WTC11 (cell line): ENCODE data around the gene DCAF16.

Source experiments
- ESRRA ChIP-seq: sonication (generic); formaldehyde crosslinking; IDR thresholded peaks from 2 replicates; pipeline ENCODE4 v1.8.1; 2022; ENCODE audit warnings: mild to moderate bottlenecking, missing genetic modification reagents, borderline replicate concordance
- FOXJ3 ChIP-seq: sonication (generic); formaldehyde crosslinking; IDR thresholded peaks from 2 replicates; pipeline ENCODE4 v1.9.0; 2021; ENCODE audit warnings: missing genetic modification reagents, mild to moderate bottlenecking, borderline replicate concordance
- JUN ChIP-seq: sonication (generic); formaldehyde crosslinking; IDR thresholded peaks from 2 replicates; pipeline ENCODE4 v1.8.0; 2023; ENCODE audit warnings: mild to moderate bottlenecking, missing genetic modification reagents
- NFE2L1 ChIP-seq: sonication (generic); formaldehyde crosslinking; IDR thresholded peaks from 2 replicates; pipeline ENCODE4 v1.8.1; 2023; ENCODE audit warnings: missing genetic modification reagents
- NR1H2 ChIP-seq: sonication (generic); formaldehyde crosslinking; IDR thresholded peaks from 2 replicates; pipeline ENCODE4 v1.9.0; 2021; ENCODE audit warnings: mild to moderate bottlenecking, moderate library complexity, missing genetic modification reagents
- NR2C2 ChIP-seq: sonication (generic); formaldehyde crosslinking; IDR thresholded peaks from 2 replicates; pipeline ENCODE4 v1.8.0; 2022; ENCODE audit warnings: mild to moderate bottlenecking, missing genetic modification reagents
- SMAD3 ChIP-seq: sonication (generic); formaldehyde crosslinking; IDR thresholded peaks from 2 replicates; pipeline ENCODE4 v1.8.0; 2022; ENCODE audit warnings: missing genetic modification reagents, mild to moderate bottlenecking, borderline replicate concordance
- ZNF671 ChIP-seq: fragments of 250-450 bp; sonication (Bioruptor Pico); IDR thresholded peaks from 2 replicates; pipeline ENCODE4 v1.8.0; 2021; ENCODE audit warnings: mild to moderate bottlenecking
- TF ChIP-seq, protein P1 (sequence below): fragments of 200-600 bp; IDR thresholded peaks from 2 replicates; pipeline ENCODE4 v1.8.0; 2022; ENCODE audit warnings: antibody characterized with exemption
- TF ChIP-seq, protein P2 (sequence below): sonication (generic); formaldehyde crosslinking; IDR thresholded peaks from 2 replicates; pipeline ENCODE4 v1.8.1; 2023; ENCODE audit warnings: mild to moderate bottlenecking, missing genetic modification reagents
- TF ChIP-seq, protein P3 (sequence below): sonication (generic); formaldehyde crosslinking; IDR thresholded peaks from 2 replicates; pipeline ENCODE4 v1.8.0; 2022; ENCODE audit warnings: mild to moderate bottlenecking, missing genetic modification reagents
- TF ChIP-seq, protein P4 (sequence below): sonication (generic); formaldehyde crosslinking; IDR thresholded peaks from 2 replicates; pipeline ENCODE4 v1.8.1; 2022; ENCODE audit warnings: low read depth, missing genetic modification reagents, borderline replicate concordance

DNA sequence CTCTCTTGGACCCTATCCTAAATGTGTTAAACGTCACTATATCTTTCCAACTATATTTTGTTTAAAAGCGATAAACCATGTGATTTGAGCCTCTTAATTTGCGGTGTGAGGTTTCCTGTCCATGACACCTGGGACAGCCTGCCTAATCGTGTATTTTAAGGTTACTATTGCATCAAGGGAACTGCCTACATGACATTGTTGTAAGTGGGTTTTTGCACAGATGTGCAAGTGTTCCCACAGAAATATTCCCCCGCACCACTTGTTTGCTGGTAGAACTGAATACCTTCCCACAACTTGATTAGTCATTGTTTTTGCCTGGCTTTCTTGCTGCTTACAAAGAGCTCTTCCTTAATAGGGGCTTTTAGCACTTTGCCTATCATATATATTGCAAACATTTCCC, 24.0 kb downstream of the DCAF16 start:
- TF ChIP-seq, protein P1, sequence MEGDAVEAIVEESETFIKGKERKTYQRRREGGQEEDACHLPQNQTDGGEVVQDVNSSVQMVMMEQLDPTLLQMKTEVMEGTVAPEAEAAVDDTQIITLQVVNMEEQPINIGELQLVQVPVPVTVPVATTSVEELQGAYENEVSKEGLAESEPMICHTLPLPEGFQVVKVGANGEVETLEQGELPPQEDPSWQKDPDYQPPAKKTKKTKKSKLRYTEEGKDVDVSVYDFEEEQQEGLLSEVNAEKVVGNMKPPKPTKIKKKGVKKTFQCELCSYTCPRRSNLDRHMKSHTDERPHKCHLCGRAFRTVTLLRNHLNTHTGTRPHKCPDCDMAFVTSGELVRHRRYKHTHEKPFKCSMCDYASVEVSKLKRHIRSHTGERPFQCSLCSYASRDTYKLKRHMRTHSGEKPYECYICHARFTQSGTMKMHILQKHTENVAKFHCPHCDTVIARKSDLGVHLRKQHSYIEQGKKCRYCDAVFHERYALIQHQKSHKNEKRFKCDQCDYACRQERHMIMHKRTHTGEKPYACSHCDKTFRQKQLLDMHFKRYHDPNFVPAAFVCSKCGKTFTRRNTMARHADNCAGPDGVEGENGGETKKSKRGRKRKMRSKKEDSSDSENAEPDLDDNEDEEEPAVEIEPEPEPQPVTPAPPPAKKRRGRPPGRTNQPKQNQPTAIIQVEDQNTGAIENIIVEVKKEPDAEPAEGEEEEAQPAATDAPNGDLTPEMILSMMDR: no peak
- TF ChIP-seq SMAD3 (CRISPR knock-in tag): no peak
- TF ChIP-seq NR2C2 (CRISPR knock-in tag): no peak
- TF ChIP-seq, protein P2, sequence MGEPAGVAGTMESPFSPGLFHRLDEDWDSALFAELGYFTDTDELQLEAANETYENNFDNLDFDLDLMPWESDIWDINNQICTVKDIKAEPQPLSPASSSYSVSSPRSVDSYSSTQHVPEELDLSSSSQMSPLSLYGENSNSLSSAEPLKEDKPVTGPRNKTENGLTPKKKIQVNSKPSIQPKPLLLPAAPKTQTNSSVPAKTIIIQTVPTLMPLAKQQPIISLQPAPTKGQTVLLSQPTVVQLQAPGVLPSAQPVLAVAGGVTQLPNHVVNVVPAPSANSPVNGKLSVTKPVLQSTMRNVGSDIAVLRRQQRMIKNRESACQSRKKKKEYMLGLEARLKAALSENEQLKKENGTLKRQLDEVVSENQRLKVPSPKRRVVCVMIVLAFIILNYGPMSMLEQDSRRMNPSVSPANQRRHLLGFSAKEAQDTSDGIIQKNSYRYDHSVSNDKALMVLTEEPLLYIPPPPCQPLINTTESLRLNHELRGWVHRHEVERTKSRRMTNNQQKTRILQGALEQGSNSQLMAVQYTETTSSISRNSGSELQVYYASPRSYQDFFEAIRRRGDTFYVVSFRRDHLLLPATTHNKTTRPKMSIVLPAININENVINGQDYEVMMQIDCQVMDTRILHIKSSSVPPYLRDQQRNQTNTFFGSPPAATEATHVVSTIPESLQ (CRISPR knock-in tag): no peak
- no peak for TF ChIP-seq NR1H2 (CRISPR knock-in tag)
- TF ChIP-seq FOXJ3 (CRISPR knock-in tag): no peak
- no peak for TF ChIP-seq JUN
- TF ChIP-seq ESRRA: no peak
- no peak for TF ChIP-seq ZNF671 (CRISPR knock-in tag)
- TF ChIP-seq, protein P3, sequence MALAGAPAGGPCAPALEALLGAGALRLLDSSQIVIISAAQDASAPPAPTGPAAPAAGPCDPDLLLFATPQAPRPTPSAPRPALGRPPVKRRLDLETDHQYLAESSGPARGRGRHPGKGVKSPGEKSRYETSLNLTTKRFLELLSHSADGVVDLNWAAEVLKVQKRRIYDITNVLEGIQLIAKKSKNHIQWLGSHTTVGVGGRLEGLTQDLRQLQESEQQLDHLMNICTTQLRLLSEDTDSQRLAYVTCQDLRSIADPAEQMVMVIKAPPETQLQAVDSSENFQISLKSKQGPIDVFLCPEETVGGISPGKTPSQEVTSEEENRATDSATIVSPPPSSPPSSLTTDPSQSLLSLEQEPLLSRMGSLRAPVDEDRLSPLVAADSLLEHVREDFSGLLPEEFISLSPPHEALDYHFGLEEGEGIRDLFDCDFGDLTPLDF: no peak
- TF ChIP-seq, protein P4, sequence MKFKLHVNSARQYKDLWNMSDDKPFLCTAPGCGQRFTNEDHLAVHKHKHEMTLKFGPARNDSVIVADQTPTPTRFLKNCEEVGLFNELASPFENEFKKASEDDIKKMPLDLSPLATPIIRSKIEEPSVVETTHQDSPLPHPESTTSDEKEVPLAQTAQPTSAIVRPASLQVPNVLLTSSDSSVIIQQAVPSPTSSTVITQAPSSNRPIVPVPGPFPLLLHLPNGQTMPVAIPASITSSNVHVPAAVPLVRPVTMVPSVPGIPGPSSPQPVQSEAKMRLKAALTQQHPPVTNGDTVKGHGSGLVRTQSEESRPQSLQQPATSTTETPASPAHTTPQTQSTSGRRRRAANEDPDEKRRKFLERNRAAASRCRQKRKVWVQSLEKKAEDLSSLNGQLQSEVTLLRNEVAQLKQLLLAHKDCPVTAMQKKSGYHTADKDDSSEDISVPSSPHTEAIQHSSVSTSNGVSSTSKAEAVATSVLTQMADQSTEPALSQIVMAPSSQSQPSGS (CRISPR knock-in tag): no peak
- no peak for TF ChIP-seq NFE2L1 (CRISPR knock-in tag)
